ENCODE data around the gene RAC3.

Gene RAC3

DNA sequence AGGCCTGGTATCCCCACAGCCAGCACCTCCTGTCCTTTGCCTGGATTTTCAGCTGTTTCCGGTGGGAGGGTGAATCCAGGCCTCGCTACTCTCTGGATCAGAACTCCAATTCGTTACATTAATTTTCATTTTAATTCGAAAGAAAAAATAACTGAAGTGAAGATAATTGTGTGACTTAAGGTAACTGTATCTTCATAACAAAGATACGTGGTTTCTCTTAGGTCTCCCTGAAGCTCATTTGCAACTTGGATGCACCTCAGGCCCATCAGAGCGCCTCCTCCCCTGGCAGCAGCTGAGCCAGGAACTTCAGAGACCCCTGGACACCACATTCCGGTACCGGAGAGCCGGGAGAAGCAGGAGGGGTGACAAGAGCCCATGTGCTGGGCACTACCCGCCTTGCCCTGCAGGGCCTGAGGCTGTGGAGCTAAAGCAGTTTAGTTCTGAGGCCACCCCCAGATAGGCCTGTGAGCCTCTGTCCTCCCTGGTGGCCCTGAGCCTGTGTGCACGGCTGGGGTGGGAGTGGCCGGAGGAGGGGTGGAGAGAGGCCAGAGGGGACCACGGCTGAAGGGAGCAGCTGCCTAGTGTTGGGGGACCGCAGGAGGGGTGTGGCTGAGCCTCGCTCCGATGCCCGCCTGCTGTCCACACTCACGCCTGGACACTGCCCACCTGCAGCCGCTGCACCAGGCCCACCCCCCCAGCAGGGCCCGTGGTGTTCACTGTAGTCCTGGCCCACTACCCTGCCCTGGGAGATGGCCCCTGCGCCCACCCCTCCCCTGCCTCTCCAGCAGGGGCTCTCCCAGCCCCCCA, 45.5 kb downstream of the RAC3 start:
- peak; percentile 41; the same call in 1 of the 2 replicates for TF ChIP-seq POLR2AphosphoS5 (IDR thresholded peaks at IDR 0.05; ENCODE audit: low read depth, low read length)
- no peak for TF ChIP-seq TAF1 (IDR thresholded peaks at IDR 0.05; ENCODE audit: borderline replicate concordance, insufficient read depth, low read length)

DNA sequence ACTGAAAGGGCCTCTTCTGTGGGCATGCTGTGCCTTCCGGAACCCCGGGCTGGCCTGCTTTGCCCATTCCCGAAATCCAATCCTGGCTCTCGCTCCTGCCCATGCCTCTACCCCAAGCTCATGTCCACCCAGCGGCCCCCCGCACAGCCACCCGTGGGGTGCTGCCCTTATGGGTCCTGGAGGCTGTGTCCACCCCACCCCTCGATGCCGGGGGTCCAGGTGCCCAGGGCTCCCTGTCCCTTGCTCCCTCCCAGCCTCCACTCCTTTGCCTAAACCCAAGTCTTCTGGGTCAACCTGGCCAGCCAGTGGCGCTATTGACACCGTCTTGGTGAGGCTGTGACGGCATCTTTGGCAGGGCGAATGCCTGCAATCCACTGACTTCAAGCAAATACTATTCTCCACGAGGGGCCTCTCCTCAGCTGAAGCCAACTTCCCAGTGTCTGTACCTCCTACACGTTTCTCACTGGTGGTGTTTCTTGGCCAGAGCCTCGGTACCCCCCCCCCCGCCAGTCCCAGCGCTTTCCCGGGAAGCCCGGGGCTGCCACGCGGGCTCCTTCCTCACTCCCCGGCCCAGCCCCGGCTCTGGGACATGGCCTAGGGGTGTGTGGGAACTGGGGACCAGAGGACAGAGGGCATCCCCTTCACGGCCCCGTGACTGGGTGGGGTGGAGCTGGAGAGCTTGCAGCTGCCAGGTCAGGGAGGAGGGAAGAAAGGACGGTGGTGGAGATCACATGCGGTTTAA, 46.3 kb downstream of the RAC3 start:
- peak; percentile 49; the same call in 1 of the 2 replicates for TF ChIP-seq POLR2AphosphoS5 (IDR thresholded peaks at IDR 0.05; ENCODE audit: low read depth, low read length)
- no peak for TF ChIP-seq FOXP2 (optimal IDR thresholded peaks at IDR 0.05; ENCODE audit: borderline replicate concordance, extremely low read depth, extremely low read length, insufficient read depth)
- TF ChIP-seq, protein P1, sequence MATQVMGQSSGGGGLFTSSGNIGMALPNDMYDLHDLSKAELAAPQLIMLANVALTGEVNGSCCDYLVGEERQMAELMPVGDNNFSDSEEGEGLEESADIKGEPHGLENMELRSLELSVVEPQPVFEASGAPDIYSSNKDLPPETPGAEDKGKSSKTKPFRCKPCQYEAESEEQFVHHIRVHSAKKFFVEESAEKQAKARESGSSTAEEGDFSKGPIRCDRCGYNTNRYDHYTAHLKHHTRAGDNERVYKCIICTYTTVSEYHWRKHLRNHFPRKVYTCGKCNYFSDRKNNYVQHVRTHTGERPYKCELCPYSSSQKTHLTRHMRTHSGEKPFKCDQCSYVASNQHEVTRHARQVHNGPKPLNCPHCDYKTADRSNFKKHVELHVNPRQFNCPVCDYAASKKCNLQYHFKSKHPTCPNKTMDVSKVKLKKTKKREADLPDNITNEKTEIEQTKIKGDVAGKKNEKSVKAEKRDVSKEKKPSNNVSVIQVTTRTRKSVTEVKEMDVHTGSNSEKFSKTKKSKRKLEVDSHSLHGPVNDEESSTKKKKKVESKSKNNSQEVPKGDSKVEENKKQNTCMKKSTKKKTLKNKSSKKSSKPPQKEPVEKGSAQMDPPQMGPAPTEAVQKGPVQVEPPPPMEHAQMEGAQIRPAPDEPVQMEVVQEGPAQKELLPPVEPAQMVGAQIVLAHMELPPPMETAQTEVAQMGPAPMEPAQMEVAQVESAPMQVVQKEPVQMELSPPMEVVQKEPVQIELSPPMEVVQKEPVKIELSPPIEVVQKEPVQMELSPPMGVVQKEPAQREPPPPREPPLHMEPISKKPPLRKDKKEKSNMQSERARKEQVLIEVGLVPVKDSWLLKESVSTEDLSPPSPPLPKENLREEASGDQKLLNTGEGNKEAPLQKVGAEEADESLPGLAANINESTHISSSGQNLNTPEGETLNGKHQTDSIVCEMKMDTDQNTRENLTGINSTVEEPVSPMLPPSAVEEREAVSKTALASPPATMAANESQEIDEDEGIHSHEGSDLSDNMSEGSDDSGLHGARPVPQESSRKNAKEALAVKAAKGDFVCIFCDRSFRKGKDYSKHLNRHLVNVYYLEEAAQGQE (IDR thresholded peaks at IDR 0.05; ENCODE audit: insufficient read depth in 1 of 2, low read depth in 2 of 2, low read length in 2 of 2): no peak

DNA sequence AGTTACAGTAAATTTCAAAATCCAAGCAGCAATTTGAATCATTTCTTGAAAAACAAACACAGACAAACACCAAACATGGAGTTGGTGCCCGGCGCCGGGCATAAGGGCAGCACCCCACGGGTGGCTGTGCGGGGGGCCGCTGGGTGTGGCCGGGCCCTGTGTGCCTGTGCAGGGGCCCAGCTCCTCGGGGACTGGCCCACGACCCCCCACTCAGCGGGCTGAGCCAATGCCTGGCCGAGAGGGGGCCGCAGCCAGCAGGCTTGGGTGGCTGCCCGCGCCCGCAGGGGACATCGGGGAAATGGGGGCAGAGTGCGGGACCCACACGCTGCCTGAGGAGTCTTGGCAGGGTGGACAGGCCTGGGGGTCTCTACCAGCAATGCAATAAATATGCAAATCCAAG, 47.0 kb downstream of the RAC3 start:
- TF ChIP-seq FOXP2 (optimal IDR thresholded peaks at IDR 0.05; ENCODE audit: borderline replicate concordance, extremely low read depth, extremely low read length, insufficient read depth): no peak
- no peak for TF ChIP-seq SIN3A (IDR thresholded peaks at IDR 0.05; ENCODE audit: borderline replicate concordance, insufficient read depth, low read length)
- TF ChIP-seq POLR2AphosphoS5 (IDR thresholded peaks at IDR 0.05; ENCODE audit: low read depth, low read length): no peak
- TF ChIP-seq, protein P1 (IDR thresholded peaks at IDR 0.05; ENCODE audit: insufficient read depth in 1 of 2, low read depth in 2 of 2, low read length in 2 of 2): no peak
- TF ChIP-seq TAF1 (IDR thresholded peaks at IDR 0.05; ENCODE audit: borderline replicate concordance, insufficient read depth, low read length): no peak

DNA sequence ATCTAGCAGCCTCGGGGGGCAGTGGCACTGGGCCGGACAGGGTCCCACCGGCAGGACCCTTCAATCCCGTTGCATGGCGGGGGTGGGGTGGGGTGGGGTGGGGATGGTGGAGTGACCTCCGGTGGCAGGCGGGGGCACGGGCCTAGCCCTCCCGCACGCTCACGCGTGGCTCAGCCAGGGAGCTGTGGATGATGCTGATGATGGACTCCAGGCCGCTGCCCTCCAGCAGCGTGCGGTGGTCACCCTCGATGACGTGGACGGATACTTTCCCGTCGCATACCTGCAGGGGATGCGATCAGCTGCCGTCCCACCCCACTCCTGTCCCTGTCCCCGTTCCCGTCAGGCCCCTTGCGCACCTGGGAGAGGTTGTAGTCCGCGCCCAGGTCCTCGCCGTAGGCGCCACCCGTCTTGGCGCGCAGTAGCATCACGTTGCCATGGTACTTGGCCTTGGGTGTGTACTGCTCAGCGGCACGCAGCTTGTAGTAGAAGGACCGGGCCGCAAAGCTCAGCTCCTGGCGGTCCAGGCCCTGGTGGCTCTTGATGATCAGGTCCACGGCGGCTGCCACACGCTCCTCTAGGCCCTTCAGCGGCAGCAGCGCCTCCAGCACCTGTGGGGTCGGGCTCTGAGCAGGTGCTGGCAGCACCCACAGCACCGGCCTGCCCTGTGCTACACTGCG, 47.7 kb downstream of the RAC3 start:
- TF ChIP-seq TAF1 (IDR thresholded peaks at IDR 0.05; ENCODE audit: borderline replicate concordance, insufficient read depth, low read length) (no peak), SIN3A (IDR thresholded peaks at IDR 0.05; ENCODE audit: borderline replicate concordance, insufficient read depth, low read length) (no peak), POLR2AphosphoS5 (IDR thresholded peaks at IDR 0.05; ENCODE audit: low read depth, low read length) (no peak), FOXP2 (optimal IDR thresholded peaks at IDR 0.05; ENCODE audit: borderline replicate concordance, extremely low read depth, extremely low read length, insufficient read depth) (no peak)
- TF ChIP-seq, protein P1 (IDR thresholded peaks at IDR 0.05; ENCODE audit: insufficient read depth in 1 of 2, low read depth in 2 of 2, low read length in 2 of 2): no peak

DNA sequence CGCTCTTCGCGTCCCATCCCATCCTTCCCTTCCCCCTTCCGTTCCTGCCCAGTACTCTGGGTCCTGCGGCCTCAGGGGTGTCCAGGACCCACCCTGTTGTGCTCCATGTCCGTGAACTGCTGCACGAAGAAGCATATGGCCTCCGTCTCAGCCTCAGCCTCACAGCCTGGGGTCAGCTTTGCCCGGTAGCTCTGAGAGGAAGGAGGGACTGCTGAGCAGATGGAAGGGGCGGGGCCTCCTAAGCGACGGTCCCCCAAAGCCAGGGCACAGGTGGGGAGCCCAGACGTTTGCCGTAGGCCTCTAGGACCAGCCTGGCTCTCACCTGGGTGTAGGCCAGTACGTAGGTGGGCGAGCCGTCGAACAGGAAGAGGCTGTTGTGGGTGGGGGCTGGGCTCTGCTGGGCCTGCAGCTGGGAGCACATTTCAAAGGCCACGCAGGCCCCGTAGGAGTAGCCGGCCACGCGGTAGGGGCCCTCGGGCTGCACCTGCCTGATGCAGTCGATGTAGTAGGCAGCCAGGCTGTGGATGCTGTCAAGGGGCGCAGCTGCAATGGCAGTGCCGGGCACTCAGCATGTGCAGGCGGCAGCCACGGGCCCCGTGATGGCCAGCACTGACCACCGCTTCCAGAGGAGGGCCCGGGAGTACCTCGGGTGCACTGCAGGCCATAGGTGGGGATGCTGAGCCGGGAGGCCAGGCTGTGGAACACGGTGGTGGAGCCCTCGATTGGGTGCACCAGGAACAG, 48.7 kb downstream of the RAC3 start:
- no peak for TF ChIP-seq SIN3A (IDR thresholded peaks at IDR 0.05; ENCODE audit: borderline replicate concordance, insufficient read depth, low read length)
- no peak for TF ChIP-seq TAF1 (IDR thresholded peaks at IDR 0.05; ENCODE audit: borderline replicate concordance, insufficient read depth, low read length)
- TF ChIP-seq POLR2AphosphoS5 (IDR thresholded peaks at IDR 0.05; ENCODE audit: low read depth, low read length): no peak

All from PFSK-1 (cell line).